WTC11 (cell line): Measurements from ENCODE around the gene RMND5A. TPM values are rescaled to one million over a fixed set of nuclear protein-coding genes. Genes with fewer than 3 reads are reported as not detected.

ENCODE experiments used
- ATAC-seq: fragments of 200-7000 bp; cut with Tn5 transposase; 2 replicates; pipeline ENCODE4 v1.10.0; 2021; ENCODE audit warnings: mild to moderate bottlenecking, moderate library complexity
- CTCF ChIA-PET: fragments of 300-600 bp; sonication (Branson Sonifier 250); formaldehyde crosslinking; loops from one replicate; lab custom pipeline; 2021; ENCODE audit warnings: antibody characterized with exemption; lab: Charles Lee
- POLR2A ChIA-PET: fragments of 350-600 bp; sonication (Branson Sonifier 250); formaldehyde crosslinking; loops from one replicate; lab custom pipeline; 2021; ENCODE audit warnings: antibody characterized with exemption; lab: Charles Lee
- DNase-seq: peaks from one replicate; pipeline ENCODE4 v3.0.0; 2021; ENCODE audit warnings: low spot score
- H3K27ac Mint-ChIP-seq: 2 replicates; pipeline ENCODE4 v1.8.0; 2021; ENCODE audit warnings: mixed read lengths
- H3K27me3 Mint-ChIP-seq: 2 replicates; pipeline ENCODE4 v1.8.0; 2021; ENCODE audit warnings: low read depth, mild to moderate bottlenecking, moderate library complexity, mixed read lengths
- H3K36me3 Mint-ChIP-seq: 2 replicates; pipeline ENCODE4 v1.8.0; 2021; ENCODE audit warnings: mixed read lengths
- H3K4me1 Mint-ChIP-seq: 2 replicates; pipeline ENCODE4 v1.8.0; 2022; ENCODE audit warnings: mixed read lengths
- H3K4me3 Mint-ChIP-seq: 2 replicates; pipeline ENCODE4 v1.8.0; 2021; ENCODE audit warnings: mild to moderate bottlenecking, moderate library complexity, mixed read lengths
- H3K9me3 Mint-ChIP-seq: 2 replicates; pipeline ENCODE4 v1.8.0; 2021; ENCODE audit warnings: mixed read lengths
- GABPB1 ChIP-seq: sonication (generic); formaldehyde crosslinking; IDR thresholded peaks from 2 replicates; pipeline ENCODE4 v1.8.1; 2023; ENCODE audit warnings: mild to moderate bottlenecking, missing genetic modification reagents
- SOX15 ChIP-seq: fragments of 250-450 bp; sonication (Bioruptor Pico); IDR thresholded peaks from 2 replicates; pipeline ENCODE4 v1.9.0; 2021; ENCODE audit warnings: mild to moderate bottlenecking
- USF1 ChIP-seq: sonication (generic); formaldehyde crosslinking; IDR thresholded peaks from 2 replicates; pipeline ENCODE4 v1.8.0; 2022; ENCODE audit warnings: mild to moderate bottlenecking, missing genetic modification reagents
- ZMAT4 ChIP-seq: fragments of 250-450 bp; sonication (Bioruptor Pico); IDR thresholded peaks from 2 replicates; pipeline ENCODE4 v1.9.0; 2021; ENCODE audit warnings: mild to moderate bottlenecking
- ZNF512 ChIP-seq: sonication (generic); formaldehyde crosslinking; IDR thresholded peaks from 2 replicates; pipeline ENCODE4 v1.8.1; 2022; ENCODE audit warnings: missing genetic modification reagents, borderline replicate concordance
- total RNA-seq: library from RNA; stranded (reverse); gene quantifications from 3 replicates; pipeline ENCODE4 v1.2.3, GENCODE V29; 2021
- TF ChIP-seq, protein P1 (sequence below): fragments of 200-600 bp; IDR thresholded peaks from 2 replicates; pipeline ENCODE4 v1.8.0; 2022; ENCODE audit warnings: antibody characterized with exemption
- TF ChIP-seq, protein P2 (sequence below): fragments of 250-450 bp; sonication (Bioruptor Pico); IDR thresholded peaks from 2 replicates; pipeline ENCODE4 v1.9.0; 2021; ENCODE audit warnings: mild to moderate bottlenecking, borderline replicate concordance
- TF ChIP-seq, protein P3 (sequence below): sonication (generic); formaldehyde crosslinking; IDR thresholded peaks from 2 replicates; pipeline ENCODE4 v1.8.1; 2023; ENCODE audit warnings: mild to moderate bottlenecking, moderate library complexity, missing genetic modification reagents

RMND5A gene
- total RNA-seq, 1 experiment from 2014 or later: 55.4 TPM

DNA sequence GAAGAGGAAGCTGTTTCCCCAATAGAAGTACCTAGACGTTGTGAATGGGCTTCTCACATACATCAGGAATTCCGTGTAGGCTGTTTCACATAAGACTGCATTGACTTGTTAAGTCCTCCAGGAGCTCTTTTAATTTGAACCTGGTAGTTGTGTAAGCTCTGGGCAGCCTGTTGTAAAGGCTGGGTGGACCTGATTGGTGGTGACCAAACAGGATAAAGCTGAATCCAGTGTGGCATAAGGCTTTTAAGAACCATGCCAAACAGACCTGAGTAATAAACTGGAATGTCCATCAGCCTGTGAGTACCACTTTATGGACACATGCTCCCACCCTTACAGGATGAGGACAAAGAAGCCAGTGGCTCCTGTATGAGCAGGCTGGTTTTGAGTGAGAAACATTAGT is 24.1 kb downstream of the RMND5A start:
- TF ChIP-seq ZNF512 (CRISPR knock-in tag): no peak
- TF ChIP-seq SOX15: no peak
- TF ChIP-seq, protein P1, sequence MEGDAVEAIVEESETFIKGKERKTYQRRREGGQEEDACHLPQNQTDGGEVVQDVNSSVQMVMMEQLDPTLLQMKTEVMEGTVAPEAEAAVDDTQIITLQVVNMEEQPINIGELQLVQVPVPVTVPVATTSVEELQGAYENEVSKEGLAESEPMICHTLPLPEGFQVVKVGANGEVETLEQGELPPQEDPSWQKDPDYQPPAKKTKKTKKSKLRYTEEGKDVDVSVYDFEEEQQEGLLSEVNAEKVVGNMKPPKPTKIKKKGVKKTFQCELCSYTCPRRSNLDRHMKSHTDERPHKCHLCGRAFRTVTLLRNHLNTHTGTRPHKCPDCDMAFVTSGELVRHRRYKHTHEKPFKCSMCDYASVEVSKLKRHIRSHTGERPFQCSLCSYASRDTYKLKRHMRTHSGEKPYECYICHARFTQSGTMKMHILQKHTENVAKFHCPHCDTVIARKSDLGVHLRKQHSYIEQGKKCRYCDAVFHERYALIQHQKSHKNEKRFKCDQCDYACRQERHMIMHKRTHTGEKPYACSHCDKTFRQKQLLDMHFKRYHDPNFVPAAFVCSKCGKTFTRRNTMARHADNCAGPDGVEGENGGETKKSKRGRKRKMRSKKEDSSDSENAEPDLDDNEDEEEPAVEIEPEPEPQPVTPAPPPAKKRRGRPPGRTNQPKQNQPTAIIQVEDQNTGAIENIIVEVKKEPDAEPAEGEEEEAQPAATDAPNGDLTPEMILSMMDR: no peak
- TF ChIP-seq USF1: no peak
- TF ChIP-seq, protein P2, sequence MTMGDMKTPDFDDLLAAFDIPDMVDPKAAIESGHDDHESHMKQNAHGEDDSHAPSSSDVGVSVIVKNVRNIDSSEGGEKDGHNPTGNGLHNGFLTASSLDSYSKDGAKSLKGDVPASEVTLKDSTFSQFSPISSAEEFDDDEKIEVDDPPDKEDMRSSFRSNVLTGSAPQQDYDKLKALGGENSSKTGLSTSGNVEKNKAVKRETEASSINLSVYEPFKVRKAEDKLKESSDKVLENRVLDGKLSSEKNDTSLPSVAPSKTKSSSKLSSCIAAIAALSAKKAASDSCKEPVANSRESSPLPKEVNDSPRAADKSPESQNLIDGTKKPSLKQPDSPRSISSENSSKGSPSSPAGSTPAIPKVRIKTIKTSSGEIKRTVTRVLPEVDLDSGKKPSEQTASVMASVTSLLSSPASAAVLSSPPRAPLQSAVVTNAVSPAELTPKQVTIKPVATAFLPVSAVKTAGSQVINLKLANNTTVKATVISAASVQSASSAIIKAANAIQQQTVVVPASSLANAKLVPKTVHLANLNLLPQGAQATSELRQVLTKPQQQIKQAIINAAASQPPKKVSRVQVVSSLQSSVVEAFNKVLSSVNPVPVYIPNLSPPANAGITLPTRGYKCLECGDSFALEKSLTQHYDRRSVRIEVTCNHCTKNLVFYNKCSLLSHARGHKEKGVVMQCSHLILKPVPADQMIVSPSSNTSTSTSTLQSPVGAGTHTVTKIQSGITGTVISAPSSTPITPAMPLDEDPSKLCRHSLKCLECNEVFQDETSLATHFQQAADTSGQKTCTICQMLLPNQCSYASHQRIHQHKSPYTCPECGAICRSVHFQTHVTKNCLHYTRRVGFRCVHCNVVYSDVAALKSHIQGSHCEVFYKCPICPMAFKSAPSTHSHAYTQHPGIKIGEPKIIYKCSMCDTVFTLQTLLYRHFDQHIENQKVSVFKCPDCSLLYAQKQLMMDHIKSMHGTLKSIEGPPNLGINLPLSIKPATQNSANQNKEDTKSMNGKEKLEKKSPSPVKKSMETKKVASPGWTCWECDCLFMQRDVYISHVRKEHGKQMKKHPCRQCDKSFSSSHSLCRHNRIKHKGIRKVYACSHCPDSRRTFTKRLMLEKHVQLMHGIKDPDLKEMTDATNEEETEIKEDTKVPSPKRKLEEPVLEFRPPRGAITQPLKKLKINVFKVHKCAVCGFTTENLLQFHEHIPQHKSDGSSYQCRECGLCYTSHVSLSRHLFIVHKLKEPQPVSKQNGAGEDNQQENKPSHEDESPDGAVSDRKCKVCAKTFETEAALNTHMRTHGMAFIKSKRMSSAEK (CRISPR knock-in tag): no peak
- peaks cover 18% of the 10 kb centered on the region for H3K4me1 Mint-ChIP-seq
- CTCF ChIA-PET: no interaction called here
- no peak for ATAC-seq
- H3K27ac Mint-ChIP-seq: no peak overlapping the region
- H3K9me3 Mint-ChIP-seq: no peaks in the 10 kb centered on the region
- H3K27me3 Mint-ChIP-seq: no peaks in the 10 kb centered on the region
- POLR2A ChIA-PET: no interaction called here
- no peak for DNase-seq
- peaks cover 17% of the 10 kb centered on the region for H3K36me3 Mint-ChIP-seq
- no peak overlapping the region for H3K4me3 Mint-ChIP-seq

DNA sequence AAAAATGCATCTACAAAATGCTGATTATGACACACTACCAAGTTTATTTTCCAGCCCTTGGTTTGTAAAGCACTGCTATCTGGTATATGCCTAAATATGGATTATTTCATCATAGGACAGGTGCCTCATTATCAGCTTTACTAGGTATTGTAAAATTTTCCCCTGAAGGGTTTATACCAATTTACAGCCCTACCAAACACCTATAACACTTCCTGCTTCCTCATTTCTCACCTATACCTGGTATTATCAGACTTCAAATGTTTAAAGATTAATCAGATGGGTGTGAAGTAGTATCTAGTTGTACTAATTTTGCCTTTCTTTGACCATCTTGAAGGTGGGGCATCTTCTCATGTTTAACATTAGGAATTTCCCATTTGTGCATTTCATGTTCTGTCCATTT is 26.8 kb downstream of the RMND5A start:
- ChIA-PET CTCF (no interaction called here), POLR2A (no interaction called here)
- Mint-ChIP-seq H3K36me3 (peaks cover 41% of the 10 kb centered on the region), H3K4me3 (no peak overlapping the region), H3K27ac (0 out of 2 replicates have a peak overlapping the region, but pooled peaks have one; percentile 2), H3K9me3 (peaks cover 10% of the 10 kb centered on the region), H3K4me1 (peaks cover 18% of the 10 kb centered on the region), H3K27me3 (no peaks in the 10 kb centered on the region)
- TF ChIP-seq, protein P3, sequence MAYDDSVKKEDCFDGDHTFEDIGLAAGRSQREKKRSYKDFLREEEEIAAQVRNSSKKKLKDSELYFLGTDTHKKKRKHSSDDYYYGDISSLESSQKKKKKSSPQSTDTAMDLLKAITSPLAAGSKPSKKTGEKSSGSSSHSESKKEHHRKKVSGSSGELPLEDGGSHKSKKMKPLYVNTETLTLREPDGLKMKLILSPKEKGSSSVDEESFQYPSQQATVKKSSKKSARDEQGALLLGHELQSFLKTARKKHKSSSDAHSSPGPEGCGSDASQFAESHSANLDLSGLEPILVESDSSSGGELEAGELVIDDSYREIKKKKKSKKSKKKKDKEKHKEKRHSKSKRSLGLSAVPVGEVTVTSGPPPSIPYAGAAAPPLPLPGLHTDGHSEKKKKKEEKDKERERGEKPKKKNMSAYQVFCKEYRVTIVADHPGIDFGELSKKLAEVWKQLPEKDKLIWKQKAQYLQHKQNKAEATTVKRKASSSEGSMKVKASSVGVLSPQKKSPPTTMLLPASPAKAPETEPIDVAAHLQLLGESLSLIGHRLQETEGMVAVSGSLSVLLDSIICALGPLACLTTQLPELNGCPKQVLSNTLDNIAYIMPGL (CRISPR knock-in tag): no peak
- no peak for ATAC-seq
- DNase-seq: no peak

DNA sequence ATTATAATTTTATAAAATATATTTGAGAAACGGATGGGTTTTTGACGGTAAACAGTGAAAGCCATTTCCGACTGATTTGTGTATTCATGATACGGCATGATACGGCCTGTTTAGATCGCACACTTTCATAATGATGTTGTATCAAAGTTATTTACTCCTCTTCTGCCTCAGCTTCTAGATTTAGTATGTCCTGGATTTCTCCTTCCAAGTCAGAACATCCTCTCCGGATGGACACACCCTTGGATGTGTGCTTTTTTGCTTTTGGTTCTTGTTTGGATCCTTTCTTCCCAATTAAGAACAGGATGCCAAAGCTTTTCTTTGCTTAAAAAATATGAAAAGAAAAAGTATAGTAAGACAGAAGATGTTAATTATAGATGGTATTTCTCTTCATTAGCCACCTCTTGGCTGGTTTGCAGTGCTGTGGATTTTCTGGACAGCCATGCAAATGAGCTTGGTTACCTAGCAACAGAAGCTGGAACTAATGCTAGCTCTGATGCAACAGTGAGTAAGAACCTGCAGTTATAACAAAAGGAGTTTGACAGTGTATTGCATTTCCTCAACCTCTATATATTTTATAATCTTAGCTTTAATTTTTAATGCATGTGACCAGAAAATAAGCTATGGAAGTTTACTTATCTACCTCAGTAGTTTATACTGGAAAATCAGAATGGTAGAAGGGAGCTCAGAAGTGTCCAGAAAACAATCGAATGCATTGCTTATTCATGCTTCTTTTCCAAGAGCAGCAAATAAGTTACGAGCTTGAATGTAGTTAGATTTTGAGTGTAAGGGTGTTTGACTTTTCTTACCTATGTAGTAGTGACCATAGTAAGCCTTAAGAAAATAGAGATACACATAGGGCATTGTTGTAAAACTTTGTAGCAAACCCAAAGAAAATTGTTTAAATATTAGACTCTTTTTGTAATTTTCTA is 27.9 kb downstream of the RMND5A start:
- TF ChIP-seq ZMAT4 (CRISPR knock-in tag) (no peak), GABPB1 (CRISPR knock-in tag) (peak; percentile 96)
- no peak overlapping the region for H3K4me3 Mint-ChIP-seq
- ChIA-PET POLR2A (no interaction called here), CTCF (interaction anchor here (1.3 kb wide), 1 partner anchor 229 kb away, joined by 4 read pairs; no protein-coding TSS in a partner anchor)
- H3K36me3 Mint-ChIP-seq: peaks cover 46% of the 10 kb centered on the region
- H3K27ac Mint-ChIP-seq: 0 out of 2 replicates have a peak overlapping the region, but pooled peaks have one; percentile 5
- no peak for DNase-seq
- peaks cover 10% of the 10 kb centered on the region for H3K9me3 Mint-ChIP-seq
- no peaks in the 10 kb centered on the region for H3K27me3 Mint-ChIP-seq
- ATAC-seq: 0 out of 2 replicates have a peak, but pooled peaks have one; percentile 22
- H3K4me1 Mint-ChIP-seq: peaks cover 18% of the 10 kb centered on the region
